Measurements from ENCODE around the gene KRTAP10-5.
"Not testable (repeated sequence)": the region's sequence is repeated elsewhere in the genome, so short reads cannot be mapped to it uniquely, and the experiment has no call there.

The KRTAP10-5 gene

GRCh38 chr21:44572959-44573583 lies 7.3 kb downstream of the KRTAP10-5 start:
- in situ Hi-C loops (cut with MboI; ENCODE audit: low sequenced_read_pairs): no loop called here

GRCh38 chr21:44571844-44572782 lies 8.3 kb downstream of the KRTAP10-5 start:
- in situ Hi-C loops (cut with MboI; ENCODE audit: low sequenced_read_pairs): no loop called here

GRCh38 chr21:44571296-44571695 lies 9.1 kb downstream of the KRTAP10-5 start:
- in situ Hi-C loops (cut with MboI; ENCODE audit: low sequenced_read_pairs): no loop called here

GRCh38 chr21:44569861-44570517 lies 10.4 kb downstream of the KRTAP10-5 start:
- in situ Hi-C loops (cut with MboI; ENCODE audit: low sequenced_read_pairs): no loop called here

- in situ Hi-C loops (cut with MboI; ENCODE audit: low sequenced_read_pairs): no loop called here
Observed at GRCh38 chr21:44568667-44569556, 11.5 kb downstream of the KRTAP10-5 start.

- in situ Hi-C loops (cut with MboI; ENCODE audit: low sequenced_read_pairs): no loop called here
Observed at GRCh38 chr21:44568261-44568660, 12.1 kb downstream of the KRTAP10-5 start.

- in situ Hi-C loops (cut with MboI; ENCODE audit: low sequenced_read_pairs): no loop called here
Observed at GRCh38 chr21:44567481-44568171, 12.8 kb downstream of the KRTAP10-5 start.

- in situ Hi-C loops (cut with MboI; ENCODE audit: low sequenced_read_pairs): no loop called here
Observed at GRCh38 chr21:44566403-44566802, 14.0 kb downstream of the KRTAP10-5 start.

- in situ Hi-C loops (cut with MboI; ENCODE audit: low sequenced_read_pairs): no loop called here
Observed at GRCh38 chr21:44564886-44565598, 15.4 kb downstream of the KRTAP10-5 start.

GRCh38 chr21:44564099-44564498 lies 16.3 kb downstream of the KRTAP10-5 start:
- in situ Hi-C loops (cut with MboI; ENCODE audit: low sequenced_read_pairs): no loop called here

- in situ Hi-C loops (cut with MboI; ENCODE audit: low sequenced_read_pairs): no loop called here
Observed at GRCh38 chr21:44558695-44559094, 21.7 kb downstream of the KRTAP10-5 start, which contains the start of gene KRTAP10-3. Gene KRTAP10-3 (minus strand): TSS chr21:44558795. CDS start chr21:44558715, 80 bp downstream.

GRCh38 chr21:44558329-44558675 lies 22.1 kb downstream of the KRTAP10-5 start:
- in situ Hi-C loops (cut with MboI; ENCODE audit: low sequenced_read_pairs): not testable (repeated sequence)

- in situ Hi-C loops (cut with MboI; ENCODE audit: low sequenced_read_pairs): no loop called here
Observed at GRCh38 chr21:44557491-44558328, 22.7 kb downstream of the KRTAP10-5 start.

GRCh38 chr21:44556879-44557278 lies 23.5 kb downstream of the KRTAP10-5 start:
- in situ Hi-C loops (cut with MboI; ENCODE audit: low sequenced_read_pairs): no loop called here

GRCh38 chr21:44555200-44555875 lies 25.1 kb downstream of the KRTAP10-5 start:
- in situ Hi-C loops (cut with MboI; ENCODE audit: low sequenced_read_pairs): no loop called here

GRCh38 chr21:44552681-44553080 lies 27.7 kb downstream of the KRTAP10-5 start:
- in situ Hi-C loops (cut with MboI; ENCODE audit: low sequenced_read_pairs): no loop called here

- in situ Hi-C loops (cut with MboI; ENCODE audit: low sequenced_read_pairs): no loop called here
Observed at GRCh38 chr21:44552136-44552535, 28.3 kb downstream of the KRTAP10-5 start.
